ENCODE data around the gene ERBIN.

ERBIN gene

DNA sequence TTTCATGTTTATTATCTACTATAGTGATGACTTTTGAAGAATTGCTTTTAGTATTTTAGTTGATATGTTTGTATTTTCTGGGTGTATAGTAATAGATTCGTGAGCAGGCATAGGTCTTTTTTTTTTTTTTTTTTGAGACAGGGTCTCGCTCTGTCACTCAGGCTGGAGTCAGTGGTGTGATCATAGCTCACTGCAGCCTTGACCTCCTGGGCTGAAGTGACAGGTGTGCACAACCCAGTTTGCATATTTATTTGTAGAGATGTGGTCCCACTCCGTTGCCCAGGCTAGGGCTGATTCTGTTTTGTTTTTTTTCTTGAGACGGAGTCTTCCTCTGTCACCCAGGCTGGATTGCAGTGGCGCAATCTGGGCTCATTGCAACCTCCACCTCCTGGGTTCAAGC lies 11.9 kb downstream of the ERBIN start:
- no peak for DNase-seq (ENCODE audit: extremely low read depth, insufficient read length)
- Histone ChIP-seq H3K27me3 (replicated peaks; ENCODE audit: control insufficient read depth, insufficient read depth, low read length) (no peaks in the 10 kb centered on the region), H3K36me3 (ENCODE audit: control insufficient read depth, insufficient read depth, low read length) (no peaks in the 10 kb centered on the region), H3K4me3 (replicated peaks; ENCODE audit: low read depth, low read length) (no peak overlapping the region)
- TF ChIP-seq CTCF (IDR thresholded peaks at IDR 0.05; ENCODE audit: insufficient read depth, low read length, poor library complexity, severe bottlenecking), result no peak

DNA sequence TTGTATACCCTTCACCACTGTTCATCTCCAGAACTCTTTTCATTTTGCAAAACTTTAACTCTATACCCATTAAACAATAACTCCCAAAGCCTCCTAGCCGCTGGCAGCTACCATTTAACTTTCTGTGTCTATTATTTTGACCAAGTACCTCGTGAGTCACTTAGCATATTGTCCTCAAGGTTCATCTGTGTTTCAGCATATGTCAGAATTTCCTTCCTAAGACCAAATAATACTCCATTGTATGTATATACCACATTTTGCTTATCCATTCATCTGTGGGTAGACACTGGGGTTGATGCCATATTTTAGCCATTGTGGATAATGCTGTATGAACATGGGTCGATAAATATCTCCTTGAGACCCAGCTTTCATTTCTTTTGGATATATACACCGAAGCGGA lies 17.4 kb downstream of the ERBIN start:
- TF ChIP-seq CTCF (IDR thresholded peaks at IDR 0.05; ENCODE audit: insufficient read depth, low read length, poor library complexity, severe bottlenecking), result no peak
- no peak for DNase-seq (ENCODE audit: extremely low read depth, insufficient read length)
- no peaks in the 10 kb centered on the region for H3K27me3 ChIP-seq (replicated peaks; ENCODE audit: control insufficient read depth, insufficient read depth, low read length)
- H3K4me3 ChIP-seq (replicated peaks; ENCODE audit: low read depth, low read length), result no peak overlapping the region
- H3K36me3 ChIP-seq (ENCODE audit: control insufficient read depth, insufficient read depth, low read length), result no peaks in the 10 kb centered on the region

DNA sequence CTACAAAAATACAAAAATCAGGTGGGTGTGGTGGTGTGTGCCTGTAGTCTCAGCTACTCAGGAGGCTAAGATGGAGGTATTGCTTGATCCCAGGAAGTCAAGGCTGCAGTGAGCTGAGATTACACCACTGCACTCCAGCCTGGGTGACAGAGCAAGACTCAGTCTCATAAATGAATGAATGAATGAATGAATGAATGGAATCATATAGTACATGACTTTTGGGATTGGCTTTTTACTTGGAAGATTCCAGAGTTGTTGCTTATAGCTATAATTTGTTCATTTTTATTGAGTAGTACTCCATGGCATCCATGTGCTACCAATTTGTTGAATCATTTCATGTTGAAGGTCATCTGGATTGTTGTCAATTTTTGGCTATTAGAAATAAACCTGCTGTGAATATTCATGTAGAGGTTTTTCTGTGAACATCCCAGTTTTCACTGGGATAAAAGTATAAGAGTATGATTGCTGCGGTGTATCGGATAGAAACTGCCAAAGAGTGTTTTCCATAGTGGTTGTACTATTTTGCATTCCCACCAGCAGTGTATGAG lies 19.9 kb downstream of the ERBIN start:
- no peaks in the 10 kb centered on the region for H3K36me3 ChIP-seq (ENCODE audit: control insufficient read depth, insufficient read depth, low read length)
- no peak for DNase-seq (ENCODE audit: extremely low read depth, insufficient read length)
- H3K27me3 ChIP-seq (replicated peaks; ENCODE audit: control insufficient read depth, insufficient read depth, low read length), result no peaks in the 10 kb centered on the region
- no peak overlapping the region for H3K4me3 ChIP-seq (replicated peaks; ENCODE audit: low read depth, low read length)
- TF ChIP-seq CTCF (IDR thresholded peaks at IDR 0.05; ENCODE audit: insufficient read depth, low read length, poor library complexity, severe bottlenecking), result no peak

DNA sequence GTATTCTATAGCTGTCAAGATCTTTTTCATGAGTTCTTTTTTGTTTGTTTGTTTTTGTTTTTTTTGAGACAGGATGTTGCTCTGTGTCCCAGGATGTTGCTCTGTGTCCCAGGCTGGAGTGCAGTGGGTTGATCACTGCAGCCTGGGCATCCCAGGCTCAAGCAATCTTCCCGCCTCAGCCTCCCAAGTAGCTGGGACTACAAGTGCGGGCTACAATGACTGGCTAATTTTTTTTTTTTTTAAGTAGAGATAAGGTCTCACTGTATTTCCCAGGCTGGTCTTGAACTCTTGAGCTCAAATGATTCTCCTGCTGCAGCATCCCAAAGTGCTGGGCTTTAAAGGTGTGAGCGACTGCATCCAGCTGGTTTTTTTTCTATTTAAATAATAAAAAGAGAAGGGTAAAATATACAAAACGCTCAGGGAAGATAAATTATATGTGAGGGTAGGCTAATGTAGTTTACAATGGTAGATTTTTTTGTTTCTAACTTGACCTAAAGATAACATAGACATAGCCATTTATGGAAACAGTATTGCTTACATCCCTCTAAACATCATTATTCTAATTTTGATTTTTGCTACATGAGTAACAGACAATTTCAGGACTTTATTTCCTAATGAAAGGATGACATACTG lies 21.9 kb downstream of the ERBIN start:
- H3K4me3 ChIP-seq (replicated peaks; ENCODE audit: low read depth, low read length), result no peak overlapping the region
- TF ChIP-seq CTCF (IDR thresholded peaks at IDR 0.05; ENCODE audit: insufficient read depth, low read length, poor library complexity, severe bottlenecking), result no peak
- DNase-seq (ENCODE audit: extremely low read depth, insufficient read length), result no peak
- H3K36me3 ChIP-seq (ENCODE audit: control insufficient read depth, insufficient read depth, low read length), result no peaks in the 10 kb centered on the region
- no peaks in the 10 kb centered on the region for H3K27me3 ChIP-seq (replicated peaks; ENCODE audit: control insufficient read depth, insufficient read depth, low read length)

- no peak for DNase-seq (ENCODE audit: extremely low read depth, insufficient read length)
- TF ChIP-seq CTCF (IDR thresholded peaks at IDR 0.05; ENCODE audit: insufficient read depth, low read length, poor library complexity, severe bottlenecking), result no peak
- H3K4me3 ChIP-seq (replicated peaks; ENCODE audit: low read depth, low read length), result no peak overlapping the region
- H3K27me3 ChIP-seq (replicated peaks; ENCODE audit: control insufficient read depth, insufficient read depth, low read length), result no peaks in the 10 kb centered on the region
- H3K36me3 ChIP-seq (ENCODE audit: control insufficient read depth, insufficient read depth, low read length), result no peaks in the 10 kb centered on the region
Observed at GRCh38 chr5:65951330-65951729, 25.0 kb downstream of the ERBIN start.

- no peaks in the 10 kb centered on the region for H3K36me3 ChIP-seq (ENCODE audit: control insufficient read depth, insufficient read depth, low read length)
- TF ChIP-seq CTCF (IDR thresholded peaks at IDR 0.05; ENCODE audit: insufficient read depth, low read length, poor library complexity, severe bottlenecking), result no peak
- no peak for DNase-seq (ENCODE audit: extremely low read depth, insufficient read length)
- H3K27me3 ChIP-seq (replicated peaks; ENCODE audit: control insufficient read depth, insufficient read depth, low read length), result no peaks in the 10 kb centered on the region
- no peak overlapping the region for H3K4me3 ChIP-seq (replicated peaks; ENCODE audit: low read depth, low read length)
Observed at GRCh38 chr5:65952259-65952658, 25.9 kb downstream of the ERBIN start.

Measured in GM06990 (cell line).